Testis (tissue), 3 donors: ENCODE data around the gene TCERG1L. TPM values are rescaled to one million over a fixed set of nuclear protein-coding genes. Genes with fewer than 3 reads are reported as not detected.

Experiments used
- DNase-seq: peaks from one replicate; pipeline ENCODE4 v3.0.0-alpha.2; 2019
- H3K27ac ChIP-seq, 2 donors: fragments of 200-600 bp; sonication (generic); one replicate each; pipeline ENCODE4 v1.5.1; 2019
- H3K27me3 ChIP-seq: fragments of 200-600 bp; sonication (generic); one replicate; pipeline ENCODE4 v1.5.1; 2019
- H3K36me3 ChIP-seq: fragments of 200-600 bp; sonication (generic); one replicate; pipeline ENCODE4 v1.5.1; 2017; ENCODE audit warnings: low read depth; ENCODE audit errors: missing control alignments
- H3K4me1 ChIP-seq: fragments of 200-600 bp; sonication (generic); one replicate; pipeline ENCODE4 v1.5.1; 2019
- H3K4me3 ChIP-seq, 2 donors: fragments of 200-600 bp; sonication (generic); one replicate each; pipeline ENCODE4 v1.5.1; 2017 to 2019
- H3K9me3 ChIP-seq: fragments of 200-600 bp; sonication (generic); one replicate; pipeline ENCODE4 v1.5.1; 2017
- CTCF ChIP-seq, 3 experiments: fragments of 450-650 bp in 2 of 3; fragments of 200-600 bp in 1 of 3; sonication (generic) in 1 of 3; IDR thresholded peaks; one replicate each; pipeline ENCODE4 v1.5.1; 2016 to 2019; ENCODE audit warnings: antibody characterized with exemption in 3 of 3, mild to moderate bottlenecking in 2 of 3, moderate library complexity in 1 of 3
- POLR2A ChIP-seq: fragments of 450-650 bp; IDR thresholded peaks from one replicate; pipeline ENCODE4 v1.6.1; 2017; ENCODE audit warnings: antibody characterized with exemption, mild to moderate bottlenecking, moderate library complexity
- WGBS, 2 donors: methylation state at CpG; one replicate each; pipeline ENCODE4 v1.1.5; 2018; 5-methylcytosine and 5-hydroxymethylcytosine counted together
- intact Hi-C: fragments of 100-400 bp; cut with DNase I; formaldehyde crosslinking; loops from one replicate; pipeline ENCODE4 v1.15.1; 2023; ENCODE audit warnings: low total_unique reads
- polyA plus RNA-seq: library from polyadenylated mRNA; stranded (reverse); fragments of 350-450 nt; fragmentation: Illumina TruSeq; extraction: RNeasy Lipid Tissue Mini Kit (QIAGEN cat#74804); gene quantifications from one replicate; pipeline ENCODE4 v1.2.3, GENCODE V29; 2014; ENCODE audit warnings: low read depth, low replicate concordance; ENCODE audit not compliant: insufficient read depth
- total RNA-seq, 2 donors: library from RNA; depleted of rRNA; stranded (reverse); fragments of >200 nt; gene quantifications; one replicate each; pipeline ENCODE4 v1.2.3, GENCODE V29; 2016

The TCERG1L gene
- total and polyA plus RNA-seq, 3 donors from 2014 or later = 3.0 to 8.3 (median 7.7) TPM

GRCh38 chr10:131207584-131208532, 103.7 kb downstream of the TCERG1L start:
- Histone ChIP-seq H3K4me1 (no peaks in the 10 kb centered on the region), H3K36me3 (no peaks in the 10 kb centered on the region), H3K27ac (no peak overlapping the region), H3K9me3 (no peaks in the 10 kb centered on the region), H3K27me3 (no peaks in the 10 kb centered on the region), H3K4me3 (no peak overlapping the region)
- peak; percentile 7 for DNase-seq
- TF ChIP-seq CTCF (IDR thresholded peaks at IDR 0.05) (no peak), POLR2A (no peak)
- 93% methylated on average over 17 to 29 of the region's 29 CpGs for WGBS, 2 donors
- intact Hi-C loops = no loop called here

- Histone ChIP-seq H3K27me3 (no peaks in the 10 kb centered on the region), H3K4me1 (no peaks in the 10 kb centered on the region), H3K27ac (no peak overlapping the region), H3K36me3 (no peaks in the 10 kb centered on the region), H3K4me3 (no peak overlapping the region), H3K9me3 (no peaks in the 10 kb centered on the region)
- TF ChIP-seq POLR2A (no peak), CTCF (IDR thresholded peaks at IDR 0.05) (no peak)
- intact Hi-C loops = no loop called here
- DNase-seq = peak; percentile 7
- 85 to 89% methylated on average over 6 to 8 of the region's 8 CpGs for WGBS, 2 donors
Observed at GRCh38 chr10:131207176-131207575, 104.3 kb downstream of the TCERG1L start.

GRCh38 chr10:131206111-131206995, 105.2 kb downstream of the TCERG1L start:
- intact Hi-C loops = no loop called here

GRCh38 chr10:131205556-131205955, 106.0 kb downstream of the TCERG1L start:
- Histone ChIP-seq H3K4me1 (no peaks in the 10 kb centered on the region), H3K4me3 (no peak overlapping the region), H3K36me3 (no peaks in the 10 kb centered on the region), H3K27me3 (no peaks in the 10 kb centered on the region), H3K27ac (no peak overlapping the region), H3K9me3 (no peaks in the 10 kb centered on the region)
- 86 to 94% methylated on average over 9 of the region's 9 CpGs for WGBS, 2 donors
- intact Hi-C loops = no loop called here
- peak; percentile 4 for DNase-seq
- TF ChIP-seq POLR2A = no peak
- no peak for TF ChIP-seq CTCF (IDR thresholded peaks at IDR 0.05)

More at GRCh38 chr10:131206111-131206995, 105.2 kb downstream of the TCERG1L start:
- Histone ChIP-seq H3K36me3 (no peaks in the 10 kb centered on the region), H3K4me1 (no peaks in the 10 kb centered on the region), H3K4me3 (no peak overlapping the region), H3K27ac (no peak overlapping the region), H3K27me3 (no peaks in the 10 kb centered on the region), H3K9me3 (no peaks in the 10 kb centered on the region)
- peak; percentile 7 for DNase-seq
- WGBS, 2 donors = 85 to 88% methylated on average over 22 to 25 of the region's 26 CpGs
- TF ChIP-seq CTCF (IDR thresholded peaks at IDR 0.05) (no peak), POLR2A (no peak)
